Activated CD8-positive, alpha-beta memory T cell treated with anti-CD3 and anti-CD28 coated beads, Interleukin-2, amount 50 U/mL, for 1 hour (primary cell): Measurements from ENCODE around the gene IGF2.

Experiments used
- DNase-seq: peaks from one replicate; pipeline ENCODE4 v3.0.0-alpha.2; 2020; ENCODE audit errors: extremely low read depth

IGF2 gene

GRCh38 chr11:2092464-2092910 lies 46.7 kb downstream of the IGF2 start:
- no peak for DNase-seq

DNA sequence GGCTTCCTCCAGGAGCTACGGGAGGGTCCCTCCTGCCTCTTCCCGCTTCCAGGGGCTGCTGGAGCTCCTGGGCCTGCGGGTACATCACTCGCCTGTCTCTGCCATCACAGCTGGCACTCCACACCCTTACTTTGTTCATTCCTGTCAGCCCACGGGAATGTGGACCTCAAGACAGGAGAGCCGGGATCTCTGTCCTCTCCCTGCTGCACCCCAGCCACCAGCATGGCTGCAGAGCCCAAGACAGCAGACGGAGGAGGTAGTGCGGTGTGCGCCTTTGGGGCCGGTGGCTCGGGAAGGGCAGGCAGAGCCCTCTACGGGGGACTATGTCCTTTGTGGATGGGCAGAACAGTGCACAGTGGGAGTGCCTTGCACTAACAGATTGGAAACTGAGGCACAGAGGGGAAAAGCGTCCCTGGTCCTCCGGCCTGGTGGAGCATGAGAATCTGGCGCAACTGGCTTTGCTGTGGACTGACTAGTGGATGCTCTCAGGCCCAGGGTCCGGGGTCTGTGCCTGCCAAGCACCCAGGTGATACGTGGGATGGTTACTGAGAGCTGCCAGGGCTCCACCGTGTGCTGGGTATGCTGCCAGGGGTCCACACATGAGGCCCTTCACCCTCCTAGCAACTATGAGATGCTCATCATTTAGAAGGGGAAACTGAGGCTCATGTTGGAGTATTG lies 47.3 kb downstream of the IGF2 start:
- no peak for DNase-seq

DNA sequence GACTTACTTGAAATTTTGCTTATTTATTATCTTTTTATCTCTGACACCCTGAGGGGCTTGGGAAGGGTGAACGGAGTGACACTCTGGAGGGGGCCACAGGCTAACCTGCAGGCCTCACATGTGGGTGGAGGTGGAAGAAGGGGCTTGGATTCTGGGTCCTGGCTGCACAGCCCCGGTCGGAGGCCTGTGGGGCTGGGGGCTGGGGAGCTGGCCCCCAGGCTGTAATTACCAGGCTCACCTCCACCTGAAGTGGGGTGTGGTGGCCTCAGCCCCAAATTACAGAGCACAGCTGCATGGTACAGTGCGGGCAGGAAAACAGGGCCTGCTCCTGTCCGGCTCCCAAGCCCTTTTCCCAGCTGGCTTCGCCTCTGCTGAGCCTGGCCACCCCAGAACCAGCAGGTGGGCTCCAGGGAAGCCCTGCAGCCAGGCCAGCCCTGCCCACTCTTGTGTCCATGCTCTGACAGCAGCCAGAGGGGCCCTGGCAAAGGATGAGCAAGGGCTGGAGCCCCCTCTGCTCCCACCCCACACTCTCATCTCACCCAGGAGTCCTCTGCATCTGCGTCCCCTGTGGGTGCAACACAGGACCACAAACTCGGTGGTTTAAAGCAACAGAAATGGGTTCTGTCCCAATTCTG lies 48.0 kb downstream of the IGF2 start:
- DNase-seq, result no peak

GRCh38 chr11:2090172-2091111 lies 48.7 kb downstream of the IGF2 start:
- no peak for DNase-seq

- no peak for DNase-seq
These were observed 49.5 kb downstream of the IGF2 start for GRCh38 chr11:2089536-2090165.

- no peak for DNase-seq
These were observed 50.2 kb downstream of the IGF2 start for GRCh38 chr11:2088746-2089535.

DNA sequence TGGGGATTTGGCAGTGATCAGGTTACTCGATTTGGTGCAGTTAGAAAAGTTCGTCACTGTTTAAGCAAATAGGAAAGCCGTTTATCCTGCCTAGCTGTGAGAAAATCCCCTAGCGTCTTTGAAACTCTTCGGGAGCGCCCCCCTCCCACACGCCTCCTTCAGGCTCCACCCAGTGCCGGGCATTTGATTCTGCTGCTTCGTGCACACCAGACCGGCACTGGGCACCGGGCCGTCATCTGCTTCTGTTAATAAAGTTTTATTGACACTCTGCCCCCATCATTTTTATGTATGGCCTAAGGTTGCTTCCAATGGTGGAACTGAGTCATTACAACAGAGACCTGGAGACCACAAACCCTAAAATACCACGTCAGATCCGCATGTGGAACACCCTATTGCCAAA lies 50.9 kb downstream of the IGF2 start:
- DNase-seq, result no peak

GRCh38 chr11:2086239-2087040 lies 52.7 kb downstream of the IGF2 start:
- DNase-seq, result no peak

DNA sequence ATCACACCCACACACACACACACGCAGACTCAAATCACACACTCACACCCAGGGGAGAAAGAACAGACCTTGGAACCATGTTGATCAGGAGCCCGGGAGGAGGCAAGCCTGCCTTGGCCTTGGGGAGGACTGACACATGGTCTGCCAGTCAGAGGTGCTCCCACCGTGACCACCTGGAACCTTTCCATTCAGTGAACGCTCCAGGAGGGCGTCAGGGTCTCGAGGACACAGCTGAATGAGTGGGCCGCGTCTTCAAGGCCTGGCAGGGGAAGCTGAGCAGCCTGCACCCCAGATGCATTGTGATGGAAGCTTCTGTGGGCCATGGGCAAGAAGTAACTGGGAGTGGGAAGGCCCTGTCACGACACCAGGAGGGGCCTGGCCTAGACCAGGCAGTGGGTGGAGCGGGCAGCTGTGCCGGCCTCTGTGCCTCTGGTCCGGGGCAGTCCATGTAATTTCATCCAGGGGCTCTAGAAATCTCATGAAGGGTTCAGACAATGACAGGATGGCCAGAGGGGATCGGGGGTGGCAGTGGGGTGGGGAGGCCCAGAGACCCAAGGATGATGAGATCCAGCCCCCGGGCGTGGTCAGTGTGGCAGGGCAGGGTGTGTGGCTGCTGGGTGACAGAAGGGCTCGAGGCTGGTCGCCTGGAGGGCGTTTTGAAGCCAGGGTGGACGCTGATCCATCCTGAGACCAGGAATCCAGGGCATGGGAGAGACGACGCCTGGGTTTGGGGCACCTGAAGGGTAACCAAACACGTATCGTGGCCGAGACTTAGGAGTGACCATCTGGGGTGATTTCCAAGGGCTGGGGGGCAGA lies 53.7 kb downstream of the IGF2 start:
- DNase-seq, result no peak

GRCh38 chr11:2084721-2085120 lies 54.5 kb downstream of the IGF2 start:
- DNase-seq, result no peak
